Measurements from ENCODE around the gene CHRM4. TPM values are rescaled to one million over a fixed set of nuclear protein-coding genes. Genes with fewer than 3 reads are reported as not detected.

Gene CHRM4
- total RNA-seq, 1 donor from 2014 or later: 0.35 TPM

- ATAC-seq (no peak), DNase-seq (no peak)
- TF ChIP-seq, protein P1, sequence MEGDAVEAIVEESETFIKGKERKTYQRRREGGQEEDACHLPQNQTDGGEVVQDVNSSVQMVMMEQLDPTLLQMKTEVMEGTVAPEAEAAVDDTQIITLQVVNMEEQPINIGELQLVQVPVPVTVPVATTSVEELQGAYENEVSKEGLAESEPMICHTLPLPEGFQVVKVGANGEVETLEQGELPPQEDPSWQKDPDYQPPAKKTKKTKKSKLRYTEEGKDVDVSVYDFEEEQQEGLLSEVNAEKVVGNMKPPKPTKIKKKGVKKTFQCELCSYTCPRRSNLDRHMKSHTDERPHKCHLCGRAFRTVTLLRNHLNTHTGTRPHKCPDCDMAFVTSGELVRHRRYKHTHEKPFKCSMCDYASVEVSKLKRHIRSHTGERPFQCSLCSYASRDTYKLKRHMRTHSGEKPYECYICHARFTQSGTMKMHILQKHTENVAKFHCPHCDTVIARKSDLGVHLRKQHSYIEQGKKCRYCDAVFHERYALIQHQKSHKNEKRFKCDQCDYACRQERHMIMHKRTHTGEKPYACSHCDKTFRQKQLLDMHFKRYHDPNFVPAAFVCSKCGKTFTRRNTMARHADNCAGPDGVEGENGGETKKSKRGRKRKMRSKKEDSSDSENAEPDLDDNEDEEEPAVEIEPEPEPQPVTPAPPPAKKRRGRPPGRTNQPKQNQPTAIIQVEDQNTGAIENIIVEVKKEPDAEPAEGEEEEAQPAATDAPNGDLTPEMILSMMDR (IDR thresholded peaks at IDR 0.05): no peak
- H3K4me1 ChIP-seq: peaks cover 35% of the 10 kb centered on the region
- no peaks in the 10 kb centered on the region for H3K27me3 ChIP-seq
- intact Hi-C loops (cut with DNase I): no loop called here
- H3K27ac ChIP-seq: no peak overlapping the region
- H3K9me3 ChIP-seq: no peaks in the 10 kb centered on the region
- no peak overlapping the region for H3K4me3 ChIP-seq
- H3K36me3 ChIP-seq: peaks cover 4% of the 10 kb centered on the region
Observed at GRCh38 chr11:46356924-46357482, 34.6 kb downstream of the CHRM4 start.

DNA sequence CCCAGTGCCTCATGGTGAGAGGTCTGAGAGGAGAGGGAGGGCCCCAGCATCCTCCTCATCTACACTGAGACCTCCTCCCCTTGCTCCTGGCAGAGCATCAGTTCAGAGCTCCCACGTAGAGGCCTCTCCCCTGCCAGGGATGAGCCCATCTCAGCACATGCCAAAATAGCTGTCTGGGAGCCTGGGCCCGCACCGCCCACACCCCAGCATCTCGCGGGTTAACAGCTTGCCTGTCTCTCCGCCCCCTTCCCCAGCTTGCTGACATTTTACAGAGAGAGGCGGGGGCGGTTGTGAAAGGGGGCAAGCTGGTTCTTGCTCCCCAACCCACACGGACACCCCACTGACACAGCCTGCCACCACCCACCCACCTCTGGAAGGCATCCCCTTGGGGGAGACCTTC lies 37.9 kb downstream of the CHRM4 start:
- H3K4me1 ChIP-seq: peaks cover 38% of the 10 kb centered on the region
- DNase-seq (no peak), ATAC-seq (no peak)
- no peak overlapping the region for H3K27ac ChIP-seq
- H3K9me3 ChIP-seq: no peaks in the 10 kb centered on the region
- H3K4me3 ChIP-seq: no peak overlapping the region
- intact Hi-C loops (cut with DNase I): no loop called here
- TF ChIP-seq, protein P1 (IDR thresholded peaks at IDR 0.05): no peak
- H3K36me3 ChIP-seq: peaks cover 4% of the 10 kb centered on the region
- no peaks in the 10 kb centered on the region for H3K27me3 ChIP-seq

GRCh38 chr11:46352063-46352841 lies 39.3 kb downstream of the CHRM4 start:
- H3K4me3 ChIP-seq: no peak overlapping the region
- H3K9me3 ChIP-seq: no peaks in the 10 kb centered on the region
- peaks cover 4% of the 10 kb centered on the region for H3K36me3 ChIP-seq
- ATAC-seq: peak; percentile 36
- no peaks in the 10 kb centered on the region for H3K27me3 ChIP-seq
- H3K4me1 ChIP-seq: peaks cover 45% of the 10 kb centered on the region
- intact Hi-C loops (cut with DNase I): no loop called here
- TF ChIP-seq, protein P1 (IDR thresholded peaks at IDR 0.05): peak; percentile 85
- no peak overlapping the region for H3K27ac ChIP-seq
- peak; percentile 74 for DNase-seq

DNA sequence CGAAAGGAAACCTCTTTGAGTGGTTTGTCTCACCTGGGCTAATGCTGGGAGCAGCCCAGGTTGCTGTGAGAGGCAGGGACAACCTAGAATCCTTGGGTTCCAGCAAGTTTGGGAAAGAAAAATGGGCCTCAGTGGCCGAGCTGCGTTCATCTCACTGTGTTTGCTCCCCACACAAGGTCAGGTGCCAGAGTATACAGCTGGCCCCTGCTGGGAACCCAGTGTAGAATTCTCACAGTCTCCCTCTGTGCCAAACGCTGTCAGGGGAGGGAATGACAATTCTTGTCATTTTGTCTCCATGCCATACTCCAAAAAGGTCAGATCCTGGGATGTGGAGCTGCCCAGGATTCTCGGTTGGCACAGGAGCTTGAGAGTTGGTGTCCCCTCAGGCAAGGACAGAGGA lies 40.0 kb downstream of the CHRM4 start:
- Histone ChIP-seq H3K4me1 (peaks cover 39% of the 10 kb centered on the region), H3K27me3 (no peaks in the 10 kb centered on the region), H3K9me3 (no peaks in the 10 kb centered on the region), H3K27ac (no peak overlapping the region), H3K4me3 (no peak overlapping the region), H3K36me3 (peaks cover 4% of the 10 kb centered on the region)
- DNase-seq: no peak
- ATAC-seq: no peak
- TF ChIP-seq, protein P1 (IDR thresholded peaks at IDR 0.05): no peak
- intact Hi-C loops (cut with DNase I): no loop called here

DNA sequence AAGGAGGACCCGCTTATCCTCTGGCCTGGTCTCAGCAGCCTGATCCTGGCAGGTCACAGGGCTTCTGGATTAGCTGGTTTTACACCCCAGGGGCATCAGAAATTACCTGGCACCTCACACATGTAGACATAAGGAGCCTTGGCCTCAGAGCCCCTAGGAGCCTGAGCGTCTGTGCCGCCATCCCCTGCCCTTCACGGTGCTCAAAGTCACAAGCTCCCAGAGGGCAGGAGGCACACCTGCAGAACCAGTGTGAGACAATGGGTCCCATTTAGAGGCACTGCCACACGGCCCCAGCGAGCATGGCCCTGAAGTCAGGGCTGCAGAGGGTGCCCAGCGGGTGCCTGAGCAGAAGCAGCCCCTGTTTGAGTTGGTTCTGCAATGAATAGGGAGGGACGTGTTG lies 40.4 kb downstream of the CHRM4 start:
- ATAC-seq (no peak), DNase-seq (no peak)
- Histone ChIP-seq H3K4me3 (no peak overlapping the region), H3K27me3 (no peaks in the 10 kb centered on the region), H3K4me1 (peaks cover 39% of the 10 kb centered on the region), H3K27ac (no peak overlapping the region), H3K9me3 (no peaks in the 10 kb centered on the region), H3K36me3 (peaks cover 3% of the 10 kb centered on the region)
- TF ChIP-seq, protein P1 (IDR thresholded peaks at IDR 0.05): no peak
- intact Hi-C loops (cut with DNase I): no loop called here
